NCI-H748 (cell line): ENCODE results near the gene SIX3.

Experiments
- DNase-seq: peaks from one replicate; lab custom pipeline; 2025; ENCODE audit not compliant: unreplicated experiment; lab: John Stamatoyannopoulos, UW

The SIX3 gene

DNA sequence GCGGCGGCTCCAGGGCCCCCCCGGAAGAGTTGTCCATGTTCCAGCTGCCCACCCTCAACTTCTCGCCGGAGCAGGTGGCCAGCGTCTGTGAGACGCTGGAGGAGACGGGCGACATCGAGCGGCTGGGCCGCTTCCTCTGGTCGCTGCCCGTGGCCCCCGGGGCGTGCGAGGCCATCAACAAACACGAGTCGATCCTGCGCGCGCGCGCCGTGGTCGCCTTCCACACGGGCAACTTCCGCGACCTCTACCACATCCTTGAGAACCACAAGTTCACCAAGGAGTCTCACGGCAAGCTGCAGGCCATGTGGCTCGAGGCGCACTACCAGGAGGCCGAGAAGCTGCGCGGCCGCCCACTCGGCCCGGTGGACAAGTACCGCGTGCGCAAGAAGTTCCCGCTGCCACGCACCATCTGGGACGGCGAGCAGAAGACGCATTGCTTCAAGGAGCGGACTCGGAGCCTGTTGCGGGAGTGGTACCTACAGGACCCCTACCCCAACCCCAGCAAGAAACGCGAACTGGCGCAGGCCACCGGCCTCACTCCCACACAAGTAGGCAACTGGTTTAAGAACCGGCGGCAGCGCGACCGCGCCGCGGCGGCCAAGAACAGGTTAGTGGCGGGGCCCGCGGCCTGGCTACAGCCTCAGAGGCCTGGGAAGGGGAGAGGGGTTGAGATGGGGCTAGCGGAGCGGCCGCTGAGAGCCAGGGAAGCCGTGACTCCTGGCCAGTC is 965 bp downstream of the SIX3 start:
- peak; percentile 49 for DNase-seq

GRCh38 chr2:44943031-44943692 is 1.7 kb downstream of the SIX3 start:
- DNase-seq: peak; percentile 36

DNA sequence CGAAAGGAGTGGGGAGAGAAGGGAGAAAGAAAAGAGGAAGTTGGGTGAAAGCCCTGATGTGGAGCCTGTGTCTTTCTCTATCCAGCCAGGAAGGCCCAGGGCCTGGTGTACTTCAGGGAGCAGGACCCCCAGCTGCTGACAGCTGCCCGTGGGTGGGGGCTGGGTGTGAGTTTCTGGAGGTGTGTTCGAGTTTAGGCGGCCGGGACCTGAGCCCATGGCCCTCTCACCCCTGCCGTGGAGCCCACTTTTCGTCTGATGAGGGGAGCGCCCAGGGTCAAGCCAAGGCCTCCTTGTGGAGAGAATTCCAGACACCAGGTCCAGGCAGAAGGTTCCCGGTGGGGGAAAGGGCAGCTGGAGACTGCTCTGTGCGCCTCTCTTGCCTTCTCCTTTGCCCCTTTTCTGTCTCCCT is 2.2 kb downstream of the SIX3 start:
- no peak for DNase-seq

- DNase-seq: no peak
Measured at GRCh38 chr2:44944102-44944951, 2.8 kb downstream of the SIX3 start.

- DNase-seq: no peak
Measured at GRCh38 chr2:44944952-44945612, 3.6 kb downstream of the SIX3 start.

DNA sequence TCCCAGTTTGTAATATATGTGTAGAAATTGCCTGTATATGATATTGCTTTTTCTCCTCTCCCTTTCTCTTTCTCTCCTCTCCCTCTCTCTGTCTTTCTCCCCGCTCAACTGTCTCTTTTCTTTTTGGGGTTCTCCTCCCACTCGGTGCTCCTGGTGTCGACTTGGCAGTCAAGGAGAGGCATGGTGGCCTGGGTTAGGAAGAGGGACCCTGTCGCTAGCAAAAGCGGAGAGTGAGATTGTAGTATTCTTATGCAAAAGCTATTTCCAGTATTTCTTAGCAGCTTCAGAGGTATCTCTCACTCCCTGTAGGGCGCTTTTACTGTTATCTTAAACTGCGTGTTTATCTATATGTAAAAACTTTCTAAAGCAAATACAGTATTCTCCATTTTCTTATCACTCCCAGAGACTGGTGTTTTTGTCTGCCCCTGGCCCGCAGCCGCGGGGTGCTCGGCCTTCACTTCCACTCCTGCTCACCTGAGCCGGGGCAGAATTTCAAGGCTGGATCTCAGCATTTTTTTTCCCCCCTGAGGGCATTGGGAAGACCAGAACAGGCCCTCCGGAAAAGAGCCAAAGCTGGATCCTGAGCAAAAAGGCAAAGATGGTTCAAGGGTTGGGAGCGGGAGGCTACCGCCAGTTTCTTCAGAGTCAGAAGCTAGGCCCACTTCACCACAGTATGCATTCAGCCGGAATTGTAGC is 4.3 kb downstream of the SIX3 start:
- no peak for DNase-seq

GRCh38 chr2:44946372-44947027 is 5.0 kb downstream of the SIX3 start:
- DNase-seq: no peak

- no peak for DNase-seq
Measured at GRCh38 chr2:44947028-44947375, 5.5 kb downstream of the SIX3 start.

DNA sequence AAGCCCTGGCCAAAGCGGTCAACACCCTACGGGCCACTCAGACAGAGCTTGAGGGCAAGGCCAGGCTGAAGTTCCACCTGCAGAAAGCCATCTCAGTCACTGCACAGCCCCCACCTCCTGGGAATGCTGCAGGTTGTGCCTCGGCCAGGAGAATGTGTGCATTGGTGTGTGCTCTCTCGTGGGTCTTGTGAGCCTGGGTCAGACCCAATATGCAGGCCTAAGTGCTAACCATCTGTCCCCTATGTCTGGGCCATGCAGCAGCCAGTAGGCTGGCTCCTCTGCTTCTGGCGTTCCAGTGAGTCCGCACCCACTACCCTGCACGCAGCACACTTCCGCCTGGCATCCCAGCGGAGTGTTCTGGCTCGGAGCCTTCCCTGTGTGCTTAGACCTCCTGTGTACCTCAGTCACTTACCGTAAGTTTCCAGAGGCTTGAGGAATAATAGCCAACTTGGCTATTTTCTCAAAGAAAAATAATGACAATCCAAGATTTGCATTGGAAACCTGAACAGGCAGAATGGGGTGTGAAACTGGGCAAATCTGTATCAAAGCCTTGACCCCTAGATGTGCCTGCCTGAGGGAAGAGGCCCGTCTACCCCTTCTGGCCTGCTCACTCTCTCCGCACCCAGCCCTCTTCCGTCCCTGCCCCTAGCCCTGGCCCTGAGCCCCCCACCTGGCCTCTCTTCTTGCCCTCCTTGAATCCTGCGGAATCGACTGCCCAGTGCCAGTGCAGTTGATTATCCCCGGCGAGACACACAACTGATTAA is 7.2 kb downstream of the SIX3 start:
- DNase-seq: no peak

GRCh38 chr2:44949329-44950151 is 8.0 kb downstream of the SIX3 start:
- DNase-seq: peak; percentile 65

DNA sequence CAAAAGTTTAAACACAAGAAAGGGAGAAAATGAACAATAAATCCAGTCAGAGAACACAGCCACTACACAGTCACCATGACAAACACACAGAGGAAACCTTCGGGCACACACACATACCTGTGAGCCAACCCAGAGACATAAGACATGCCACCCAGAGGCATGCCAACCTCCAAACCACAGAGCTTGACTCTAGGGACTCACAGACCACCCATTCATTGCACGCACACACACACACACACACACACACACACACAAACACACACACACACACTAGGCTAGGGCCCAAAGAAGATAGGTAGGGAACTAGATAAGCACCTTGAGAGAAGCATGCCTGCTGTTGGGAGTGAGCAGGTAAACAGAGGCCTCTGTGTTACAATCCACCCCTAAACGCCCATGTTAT is 9.1 kb downstream of the SIX3 start:
- no peak for DNase-seq

GRCh38 chr2:44951124-44951523 is 9.6 kb downstream of the SIX3 start:
- no peak for DNase-seq

GRCh38 chr2:44951714-44952113 is 10.2 kb downstream of the SIX3 start:
- peak; percentile 23 for DNase-seq

GRCh38 chr2:44952143-44952805 is 10.8 kb downstream of the SIX3 start:
- peak; percentile 64 for DNase-seq

GRCh38 chr2:44952806-44953498 is 11.4 kb downstream of the SIX3 start:
- peak; percentile 58 for DNase-seq

GRCh38 chr2:44953499-44953883 is 12.0 kb downstream of the SIX3 start:
- no peak for DNase-seq

DNA sequence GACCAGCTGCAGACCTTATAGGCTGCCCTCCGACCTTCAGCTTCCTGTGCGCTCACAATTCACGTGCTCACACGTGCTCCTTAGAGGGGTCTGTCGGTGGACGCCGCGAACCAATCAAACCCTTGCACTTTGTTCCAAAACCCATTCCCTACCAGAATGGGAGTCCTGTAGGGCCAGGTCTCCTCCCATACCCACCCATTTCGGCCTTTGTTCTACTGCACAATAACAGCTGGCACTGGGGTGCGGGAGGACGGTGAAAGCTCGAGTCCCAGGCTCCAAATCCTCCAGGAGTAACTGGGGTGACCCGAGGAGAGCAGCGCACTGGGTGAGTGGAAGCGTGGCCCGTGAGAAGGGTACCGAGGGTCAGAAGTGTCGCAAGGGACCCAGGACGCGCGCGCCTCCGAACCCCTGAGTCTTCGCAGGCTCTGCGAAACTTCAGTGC is 13.0 kb downstream of the SIX3 start:
- DNase-seq: no peak
